Measurements from ENCODE around the gene TSC22D1.

DNA sequence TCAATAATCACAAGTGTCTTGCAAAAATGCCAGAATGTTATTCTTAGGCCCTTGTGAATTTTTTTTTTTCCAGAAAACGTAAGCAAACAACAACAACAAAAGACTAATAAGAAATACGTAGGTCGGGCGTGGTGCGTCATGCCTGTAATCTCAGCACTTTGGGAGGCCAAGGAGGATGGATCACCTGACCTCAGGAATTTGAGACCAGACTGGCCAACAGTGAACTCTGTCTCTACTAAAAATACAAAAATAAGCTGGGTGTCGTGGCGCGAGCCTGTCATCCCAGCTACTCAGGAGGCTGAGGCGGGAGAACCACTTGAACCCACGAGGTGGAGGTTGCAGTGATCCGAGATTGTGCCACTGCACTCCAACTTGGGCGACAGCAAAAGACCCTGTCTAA, 20.9 kb downstream of the TSC22D1 start:
- TF ChIP-seq, protein P1, sequence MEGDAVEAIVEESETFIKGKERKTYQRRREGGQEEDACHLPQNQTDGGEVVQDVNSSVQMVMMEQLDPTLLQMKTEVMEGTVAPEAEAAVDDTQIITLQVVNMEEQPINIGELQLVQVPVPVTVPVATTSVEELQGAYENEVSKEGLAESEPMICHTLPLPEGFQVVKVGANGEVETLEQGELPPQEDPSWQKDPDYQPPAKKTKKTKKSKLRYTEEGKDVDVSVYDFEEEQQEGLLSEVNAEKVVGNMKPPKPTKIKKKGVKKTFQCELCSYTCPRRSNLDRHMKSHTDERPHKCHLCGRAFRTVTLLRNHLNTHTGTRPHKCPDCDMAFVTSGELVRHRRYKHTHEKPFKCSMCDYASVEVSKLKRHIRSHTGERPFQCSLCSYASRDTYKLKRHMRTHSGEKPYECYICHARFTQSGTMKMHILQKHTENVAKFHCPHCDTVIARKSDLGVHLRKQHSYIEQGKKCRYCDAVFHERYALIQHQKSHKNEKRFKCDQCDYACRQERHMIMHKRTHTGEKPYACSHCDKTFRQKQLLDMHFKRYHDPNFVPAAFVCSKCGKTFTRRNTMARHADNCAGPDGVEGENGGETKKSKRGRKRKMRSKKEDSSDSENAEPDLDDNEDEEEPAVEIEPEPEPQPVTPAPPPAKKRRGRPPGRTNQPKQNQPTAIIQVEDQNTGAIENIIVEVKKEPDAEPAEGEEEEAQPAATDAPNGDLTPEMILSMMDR (IDR thresholded peaks at IDR 0.05), result no peak
- no peak for TF ChIP-seq POLR2A (IDR thresholded peaks at IDR 0.05)
